WTC11 (cell line): ENCODE measurements around the gene KHK. TPM values are rescaled to one million over a fixed set of nuclear protein-coding genes. Genes with fewer than 3 reads are reported as not detected.

Experiments used
- NFATC4 ChIP-seq: fragments of 250-450 bp; sonication (Bioruptor Pico); IDR thresholded peaks from 2 replicates; pipeline ENCODE4 v1.9.0; 2021; ENCODE audit warnings: mild to moderate bottlenecking
- ZNF396 ChIP-seq: fragments of 250-450 bp; sonication (Bioruptor Pico); IDR thresholded peaks from 2 replicates; pipeline ENCODE4 v1.8.0; 2021; ENCODE audit warnings: mild to moderate bottlenecking, moderate library complexity, borderline replicate concordance
- total RNA-seq: library from RNA; stranded (reverse); gene quantifications from 3 replicates; pipeline ENCODE4 v1.2.3, GENCODE V29; 2021
- TF ChIP-seq, protein P1 (sequence below): fragments of 250-450 bp; sonication (Bioruptor Pico); conservative IDR thresholded peaks from 2 replicates; pipeline ENCODE4 v1.9.0; 2021; ENCODE audit warnings: mild to moderate bottlenecking
- TF ChIP-seq, protein P2 (sequence below): sonication (generic); formaldehyde crosslinking; IDR thresholded peaks from 2 replicates; pipeline ENCODE4 v1.8.1; 2022; ENCODE audit warnings: low read depth, missing genetic modification reagents, borderline replicate concordance
- TF ChIP-seq, protein P3 (sequence below): sonication (generic); formaldehyde crosslinking; IDR thresholded peaks from 2 replicates; pipeline ENCODE4 v1.8.1; 2023; ENCODE audit warnings: mild to moderate bottlenecking, missing genetic modification reagents
- TF ChIP-seq, protein P4 (sequence below): sonication (generic); formaldehyde crosslinking; IDR thresholded peaks from 2 replicates; pipeline ENCODE4 v1.8.1; 2023; ENCODE audit warnings: mild to moderate bottlenecking, missing genetic modification reagents, moderate library complexity

Gene KHK
- total RNA-seq, 1 experiment from 2014 or later, result 17.4 TPM

DNA sequence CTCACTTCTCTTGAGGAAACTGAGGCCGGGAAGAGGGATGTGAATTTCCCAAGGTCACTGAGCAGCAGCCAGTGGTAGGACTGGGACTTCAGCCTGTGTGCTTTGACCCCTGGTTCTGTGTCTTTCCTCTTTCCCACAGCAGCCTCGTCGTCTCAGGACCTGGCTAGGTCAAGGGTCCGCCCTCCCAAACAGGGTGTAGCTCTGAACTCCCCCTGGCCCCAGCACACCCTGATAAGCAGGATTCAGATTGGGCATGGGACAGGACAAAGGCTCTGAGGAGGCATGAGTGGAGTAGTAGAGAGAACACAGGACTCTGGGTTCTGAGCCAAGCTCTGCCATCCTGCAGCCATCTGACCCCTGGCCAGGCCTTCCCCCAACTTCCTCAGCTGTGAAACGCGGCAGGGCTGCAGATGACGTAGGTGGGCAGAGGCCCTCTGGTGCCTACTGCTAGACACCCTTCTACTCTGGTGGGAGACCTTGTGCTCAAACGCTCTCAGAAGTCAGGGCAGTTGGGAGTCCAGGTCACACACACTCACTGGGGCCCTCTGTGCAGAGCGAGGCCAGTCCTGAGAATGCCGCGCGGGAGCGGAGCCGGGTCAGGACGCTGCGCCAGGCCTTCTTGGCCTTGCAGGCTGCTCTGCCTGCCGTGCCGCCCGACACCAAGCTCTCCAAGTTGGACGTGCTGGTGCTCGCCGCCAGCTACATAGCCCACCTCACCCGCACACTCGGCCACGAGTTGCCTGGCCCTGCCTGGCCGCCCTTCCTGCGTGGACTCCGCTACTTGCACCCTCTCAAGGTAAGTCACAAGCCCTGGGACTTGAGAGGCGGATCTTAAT, 63.2 kb downstream of the KHK start (continued):
- TF ChIP-seq, protein P1, sequence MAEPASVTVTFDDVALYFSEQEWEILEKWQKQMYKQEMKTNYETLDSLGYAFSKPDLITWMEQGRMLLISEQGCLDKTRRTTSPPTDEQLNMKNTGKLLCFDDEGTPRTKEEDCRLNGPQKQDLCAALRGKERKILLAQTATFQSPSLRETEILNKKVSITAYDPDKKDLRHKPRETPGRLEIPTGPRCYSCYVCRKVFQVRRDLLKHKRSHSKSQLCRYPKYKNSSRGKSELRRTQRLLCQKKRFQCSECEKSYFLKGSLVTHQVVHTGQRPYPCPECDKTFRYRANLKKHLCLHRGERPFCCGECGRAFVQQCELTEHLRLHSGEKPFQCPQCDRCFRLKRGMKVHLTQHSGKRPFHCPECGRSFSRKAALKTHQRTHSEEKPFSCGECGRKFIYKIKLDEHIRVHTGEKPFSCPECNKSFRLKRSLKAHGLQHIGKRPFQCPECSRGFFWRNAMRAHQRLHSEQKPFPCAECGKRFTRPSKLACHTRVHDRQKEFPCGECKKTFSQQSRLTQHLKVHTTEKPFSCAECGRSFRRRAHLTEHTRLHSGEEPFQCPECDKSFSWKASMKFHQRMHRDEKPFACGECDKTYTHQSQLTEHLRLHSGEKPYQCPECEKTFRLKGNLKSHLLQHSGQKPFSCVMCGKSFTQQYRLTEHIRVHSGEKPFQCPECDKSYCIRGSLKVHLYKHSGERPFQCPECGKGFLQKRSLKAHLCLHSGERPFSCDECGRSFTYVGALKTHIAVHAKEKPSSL, result no peak
- TF ChIP-seq, protein P2, sequence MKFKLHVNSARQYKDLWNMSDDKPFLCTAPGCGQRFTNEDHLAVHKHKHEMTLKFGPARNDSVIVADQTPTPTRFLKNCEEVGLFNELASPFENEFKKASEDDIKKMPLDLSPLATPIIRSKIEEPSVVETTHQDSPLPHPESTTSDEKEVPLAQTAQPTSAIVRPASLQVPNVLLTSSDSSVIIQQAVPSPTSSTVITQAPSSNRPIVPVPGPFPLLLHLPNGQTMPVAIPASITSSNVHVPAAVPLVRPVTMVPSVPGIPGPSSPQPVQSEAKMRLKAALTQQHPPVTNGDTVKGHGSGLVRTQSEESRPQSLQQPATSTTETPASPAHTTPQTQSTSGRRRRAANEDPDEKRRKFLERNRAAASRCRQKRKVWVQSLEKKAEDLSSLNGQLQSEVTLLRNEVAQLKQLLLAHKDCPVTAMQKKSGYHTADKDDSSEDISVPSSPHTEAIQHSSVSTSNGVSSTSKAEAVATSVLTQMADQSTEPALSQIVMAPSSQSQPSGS (CRISPR knock-in tag), result no peak
- TF ChIP-seq NFATC4 (CRISPR knock-in tag) (no peak), ZNF396 (CRISPR knock-in tag) (no peak)
- TF ChIP-seq, protein P3, sequence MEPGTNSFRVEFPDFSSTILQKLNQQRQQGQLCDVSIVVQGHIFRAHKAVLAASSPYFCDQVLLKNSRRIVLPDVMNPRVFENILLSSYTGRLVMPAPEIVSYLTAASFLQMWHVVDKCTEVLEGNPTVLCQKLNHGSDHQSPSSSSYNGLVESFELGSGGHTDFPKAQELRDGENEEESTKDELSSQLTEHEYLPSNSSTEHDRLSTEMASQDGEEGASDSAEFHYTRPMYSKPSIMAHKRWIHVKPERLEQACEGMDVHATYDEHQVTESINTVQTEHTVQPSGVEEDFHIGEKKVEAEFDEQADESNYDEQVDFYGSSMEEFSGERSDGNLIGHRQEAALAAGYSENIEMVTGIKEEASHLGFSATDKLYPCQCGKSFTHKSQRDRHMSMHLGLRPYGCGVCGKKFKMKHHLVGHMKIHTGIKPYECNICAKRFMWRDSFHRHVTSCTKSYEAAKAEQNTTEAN, result no peak
- TF ChIP-seq, protein P4, sequence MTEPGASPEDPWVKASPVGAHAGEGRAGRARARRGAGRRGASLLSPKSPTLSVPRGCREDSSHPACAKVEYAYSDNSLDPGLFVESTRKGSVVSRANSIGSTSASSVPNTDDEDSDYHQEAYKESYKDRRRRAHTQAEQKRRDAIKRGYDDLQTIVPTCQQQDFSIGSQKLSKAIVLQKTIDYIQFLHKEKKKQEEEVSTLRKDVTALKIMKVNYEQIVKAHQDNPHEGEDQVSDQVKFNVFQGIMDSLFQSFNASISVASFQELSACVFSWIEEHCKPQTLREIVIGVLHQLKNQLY, result no peak

Other genes starting within 250 kb of the KHK start
- gene DPYSL5, start 238.6 kb upstream of the KHK start, total RNA-seq, result 7.6 to 12.1 TPM (median 9.2 TPM) in 3 replicates
- 4.9 to 10.3 TPM (median 6.0 TPM) in 3 replicates for gene MAPRE3, start 116.1 kb upstream of the KHK start, total RNA-seq
- gene TMEM214, start 53.8 kb upstream of the KHK start, total RNA-seq, result 46.4 to 57.1 TPM (median 48.9 TPM) in 3 replicates
- gene AGBL5, start 35.1 kb upstream of the KHK start, total RNA-seq, result 43.0 to 57.1 TPM (median 55.6 TPM) in 3 replicates
- gene OST4, start 15.1 kb upstream of the KHK start, total RNA-seq, result 210 to 239 TPM (median 226 TPM) in 3 replicates
- gene EMILIN1, start 8.2 kb upstream of the KHK start, total RNA-seq, result 3.0 to 4.0 TPM (median 3.5 TPM) in 3 replicates
- gene CGREF1, start 32.4 kb downstream of the KHK start, total RNA-seq, result 3.5 to 4.0 TPM (median 3.8 TPM) in 3 replicates
- gene ABHD1, start 37.0 kb downstream of the KHK start, total RNA-seq, result 0.31 to 0.62 TPM (median 0.53 TPM) in 3 replicates
- 56.7 to 69.2 TPM (median 56.7 TPM) in 3 replicates for gene PREB, start 47.9 kb downstream of the KHK start, total RNA-seq
- gene PRR30, start 52.6 kb downstream of the KHK start, total RNA-seq, result not detected in 3 replicates
- gene TCF23, start 62.2 kb downstream of the KHK start, total RNA-seq, result 0.05 to 0.14 TPM (median 0.13 TPM) in 3 replicates
- 97.2 to 115 TPM (median 109 TPM) in 3 replicates for gene ATRAID, start 125.3 kb downstream of the KHK start, total RNA-seq
- 80.8 to 111 TPM (median 86.4 TPM) in 3 replicates for gene SLC5A6, start 125.5 kb downstream of the KHK start, total RNA-seq
- 145 to 178 TPM (median 150 TPM) in 3 replicates for gene CAD, start 130.6 kb downstream of the KHK start, total RNA-seq
- 8.0 to 8.9 TPM (median 8.1 TPM) in 3 replicates for gene SLC30A3, start 176.3 kb downstream of the KHK start, total RNA-seq
- 0.18 to 0.44 TPM (median 0.34 TPM) in 3 replicates for gene DNAJC5G, start 188.7 kb downstream of the KHK start, total RNA-seq
- 3.0 to 3.4 TPM (median 3.3 TPM) in 3 replicates for gene TRIM54, start 195.7 kb downstream of the KHK start, total RNA-seq
- gene UCN, start 221.7 kb downstream of the KHK start, total RNA-seq, result 0.68 to 1.2 TPM (median 0.71 TPM) in 3 replicates
- gene MPV17, start 236.3 kb downstream of the KHK start, total RNA-seq, result 51.5 to 60.4 TPM (median 59.3 TPM) in 3 replicates